Tibial nerve (tissue), 4 donors: ENCODE measurements around the gene TRAF3IP3.

ENCODE experiments used
- EP300 ChIP-seq, 2 donors: sonication (generic); formaldehyde crosslinking; IDR thresholded peaks; one replicate each; pipeline ENCODE4 v1.6.1; 2017; ENCODE audit warnings: antibody characterized with exemption in 2 of 2, mild to moderate bottlenecking in 1 of 2
- POLR2A ChIP-seq, 2 donors: fragments of 450-650 bp; IDR thresholded peaks; one replicate each; pipeline ENCODE4 v1.6.1; 2017; ENCODE audit warnings: antibody characterized with exemption in 2 of 2, mild to moderate bottlenecking in 2 of 2, moderate library complexity in 2 of 2
- TF ChIP-seq, protein P1 (sequence below), 5 experiments: fragments of 200-600 bp in 3 of 5; fragments of 450-650 bp in 2 of 5; sonication (generic) in 3 of 5; IDR thresholded peaks; one replicate each; pipeline ENCODE4 v1.5.1; 2016 to 2019; ENCODE audit warnings: antibody characterized with exemption in 5 of 5, mild to moderate bottlenecking in 3 of 5, moderate library complexity in 2 of 5

DNA sequence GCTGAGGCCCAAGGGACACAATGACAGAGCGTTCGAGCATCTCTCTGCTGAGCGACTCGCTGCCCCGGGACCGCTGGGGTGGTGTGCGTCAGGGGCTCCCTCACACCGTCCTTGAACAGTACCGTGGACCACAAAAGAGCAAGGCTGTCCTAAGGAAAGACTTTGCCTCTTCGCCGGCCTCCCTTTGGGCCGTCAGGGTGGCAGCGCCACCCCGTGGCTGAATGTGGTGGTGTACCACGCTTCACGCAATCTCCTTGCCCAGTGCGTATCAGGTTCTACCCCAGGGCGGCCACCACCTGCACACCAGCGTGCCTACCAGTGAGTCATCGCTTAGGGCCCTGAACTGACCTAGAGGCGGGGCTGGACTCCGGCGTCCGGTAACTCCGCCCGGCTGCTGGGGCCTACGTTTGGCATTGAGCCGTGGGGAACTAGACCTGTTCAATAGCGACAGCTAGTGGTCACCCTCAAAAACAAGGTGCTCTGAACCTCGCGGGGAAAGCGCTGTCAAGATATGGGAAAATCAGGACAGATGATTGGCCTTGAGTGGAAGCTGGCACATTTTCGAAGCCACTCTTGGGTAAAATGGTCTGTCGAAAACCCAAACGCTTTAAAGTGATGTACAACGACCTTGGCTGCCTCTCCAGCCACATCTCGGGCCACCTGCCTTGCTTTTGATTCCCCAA, 8.1 kb upstream of the TRAF3IP3 start:
- TF ChIP-seq EP300 (IDR thresholded peaks at IDR 0.05), result peak; percentile 43 to 75
- no peak for TF ChIP-seq POLR2A (IDR thresholded peaks at IDR 0.05)
- TF ChIP-seq, protein P1, sequence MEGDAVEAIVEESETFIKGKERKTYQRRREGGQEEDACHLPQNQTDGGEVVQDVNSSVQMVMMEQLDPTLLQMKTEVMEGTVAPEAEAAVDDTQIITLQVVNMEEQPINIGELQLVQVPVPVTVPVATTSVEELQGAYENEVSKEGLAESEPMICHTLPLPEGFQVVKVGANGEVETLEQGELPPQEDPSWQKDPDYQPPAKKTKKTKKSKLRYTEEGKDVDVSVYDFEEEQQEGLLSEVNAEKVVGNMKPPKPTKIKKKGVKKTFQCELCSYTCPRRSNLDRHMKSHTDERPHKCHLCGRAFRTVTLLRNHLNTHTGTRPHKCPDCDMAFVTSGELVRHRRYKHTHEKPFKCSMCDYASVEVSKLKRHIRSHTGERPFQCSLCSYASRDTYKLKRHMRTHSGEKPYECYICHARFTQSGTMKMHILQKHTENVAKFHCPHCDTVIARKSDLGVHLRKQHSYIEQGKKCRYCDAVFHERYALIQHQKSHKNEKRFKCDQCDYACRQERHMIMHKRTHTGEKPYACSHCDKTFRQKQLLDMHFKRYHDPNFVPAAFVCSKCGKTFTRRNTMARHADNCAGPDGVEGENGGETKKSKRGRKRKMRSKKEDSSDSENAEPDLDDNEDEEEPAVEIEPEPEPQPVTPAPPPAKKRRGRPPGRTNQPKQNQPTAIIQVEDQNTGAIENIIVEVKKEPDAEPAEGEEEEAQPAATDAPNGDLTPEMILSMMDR (IDR thresholded peaks at IDR 0.05), result peak; percentile 82 to 99 (median 87)
